Thoracic aorta (tissue), 2 donors: ENCODE results near the gene CHMP6. TPM values are rescaled to one million over a fixed set of nuclear protein-coding genes. Genes with fewer than 3 reads are reported as not detected.

Experiments used
- ATAC-seq: fragments of 150-250 bp; one replicate; pipeline ENCODE4 v1.8.0; 2017; ENCODE audit warnings: low read depth; ENCODE audit not compliant: insufficient number of reproducible peaks, low FRiP score
- DNase-seq: peaks from one replicate; pipeline ENCODE4 v3.0.0-alpha.2; 2020; ENCODE audit warnings: low spot score
- H3K27ac ChIP-seq, 2 donors: fragments of 200-600 bp; sonication (generic); 1 replicate in 1 of 2; 2 replicates in 1 of 2; pipeline ENCODE4 v1.5.1; 2016; ENCODE audit warnings: mild to moderate bottlenecking in 2 of 2, moderate library complexity in 2 of 2
- H3K27me3 ChIP-seq: fragments of 200-600 bp; sonication (generic); replicated peaks from 2 replicates; pipeline ENCODE4 v1.6.0; 2016; ENCODE audit warnings: mild to moderate bottlenecking; ENCODE audit not compliant: insufficient read depth
- H3K36me3 ChIP-seq: fragments of 200-600 bp; sonication (generic); one replicate; pipeline ENCODE4 v1.5.1; 2016
- H3K4me1 ChIP-seq, 2 donors: fragments of 200-600 bp; sonication (generic); 1 replicate in 1 of 2; 2 replicates in 1 of 2; pipeline versions ENCODE4 v1.5.1 to v1.6.0; 2016; ENCODE audit warnings: low read depth in 2 of 2, mild to moderate bottlenecking in 1 of 2; ENCODE audit not compliant: control insufficient read depth in 1 of 2
- H3K4me3 ChIP-seq: fragments of 200-600 bp; sonication (generic); 2 replicates; pipeline ENCODE4 v1.5.1; 2016; ENCODE audit warnings: mild to moderate bottlenecking
- H3K9me3 ChIP-seq: fragments of 200-600 bp; sonication (generic); 2 replicates; pipeline ENCODE4 v1.5.1; 2016
- total RNA-seq, 2 donors: library from RNA; depleted of rRNA; stranded (reverse); fragments of >200 nt; gene quantifications; one replicate each; pipeline versions ENCODE4 v1.1.0 to v1.2.3, GENCODE V29; 2016
- TF ChIP-seq, protein P1 (sequence below): fragments of 200-600 bp; sonication (generic); IDR thresholded peaks from one replicate; pipeline ENCODE4 v1.5.1; 2019; ENCODE audit warnings: antibody characterized with exemption

Gene CHMP6
- 10 to 100 TPM; 20.2 to 38.0 TPM for total RNA-seq

DNA sequence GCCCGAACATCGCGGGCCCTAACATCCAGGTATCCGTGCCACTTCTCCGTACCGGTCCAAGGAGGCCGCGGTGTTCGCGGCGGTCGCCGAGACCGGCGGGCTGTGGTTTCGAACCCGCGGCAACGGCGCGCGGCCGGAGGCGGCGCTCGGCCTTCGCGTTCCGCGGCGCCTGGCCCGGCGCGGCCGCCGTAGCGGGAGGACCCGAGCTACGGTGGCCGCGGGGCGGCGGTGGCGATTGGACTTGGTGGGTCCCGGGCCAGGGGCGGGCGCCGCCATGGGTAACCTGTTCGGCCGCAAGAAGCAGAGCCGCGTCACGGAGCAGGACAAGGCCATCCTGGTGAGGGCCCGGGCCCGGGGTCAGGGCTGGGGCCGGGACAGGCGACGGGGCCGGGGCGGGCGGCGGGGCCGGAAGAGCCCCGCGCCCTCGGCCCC lies at the start of gene CHMP6:
CHMP6 (plus strand) TSS at position 197 of the 432 bp plus-strand sequence; CDS start at position 275, 78 bp downstream.
- Histone ChIP-seq H3K27me3 (no peaks in the 10 kb centered on the region), H3K4me1 (peaks cover 16 to 56% of the 10 kb centered on the region in 2 donors), H3K9me3 (no peaks in the 10 kb centered on the region), H3K36me3 (peaks cover 16% of the 10 kb centered on the region), H3K27ac (no peak within 1 kb of the TSS), H3K4me3 (peak within 1 kb of the TSS; percentile 81)
- TF ChIP-seq, protein P1, sequence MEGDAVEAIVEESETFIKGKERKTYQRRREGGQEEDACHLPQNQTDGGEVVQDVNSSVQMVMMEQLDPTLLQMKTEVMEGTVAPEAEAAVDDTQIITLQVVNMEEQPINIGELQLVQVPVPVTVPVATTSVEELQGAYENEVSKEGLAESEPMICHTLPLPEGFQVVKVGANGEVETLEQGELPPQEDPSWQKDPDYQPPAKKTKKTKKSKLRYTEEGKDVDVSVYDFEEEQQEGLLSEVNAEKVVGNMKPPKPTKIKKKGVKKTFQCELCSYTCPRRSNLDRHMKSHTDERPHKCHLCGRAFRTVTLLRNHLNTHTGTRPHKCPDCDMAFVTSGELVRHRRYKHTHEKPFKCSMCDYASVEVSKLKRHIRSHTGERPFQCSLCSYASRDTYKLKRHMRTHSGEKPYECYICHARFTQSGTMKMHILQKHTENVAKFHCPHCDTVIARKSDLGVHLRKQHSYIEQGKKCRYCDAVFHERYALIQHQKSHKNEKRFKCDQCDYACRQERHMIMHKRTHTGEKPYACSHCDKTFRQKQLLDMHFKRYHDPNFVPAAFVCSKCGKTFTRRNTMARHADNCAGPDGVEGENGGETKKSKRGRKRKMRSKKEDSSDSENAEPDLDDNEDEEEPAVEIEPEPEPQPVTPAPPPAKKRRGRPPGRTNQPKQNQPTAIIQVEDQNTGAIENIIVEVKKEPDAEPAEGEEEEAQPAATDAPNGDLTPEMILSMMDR: no peak
- ATAC-seq: no peak
- no peak for DNase-seq

DNA sequence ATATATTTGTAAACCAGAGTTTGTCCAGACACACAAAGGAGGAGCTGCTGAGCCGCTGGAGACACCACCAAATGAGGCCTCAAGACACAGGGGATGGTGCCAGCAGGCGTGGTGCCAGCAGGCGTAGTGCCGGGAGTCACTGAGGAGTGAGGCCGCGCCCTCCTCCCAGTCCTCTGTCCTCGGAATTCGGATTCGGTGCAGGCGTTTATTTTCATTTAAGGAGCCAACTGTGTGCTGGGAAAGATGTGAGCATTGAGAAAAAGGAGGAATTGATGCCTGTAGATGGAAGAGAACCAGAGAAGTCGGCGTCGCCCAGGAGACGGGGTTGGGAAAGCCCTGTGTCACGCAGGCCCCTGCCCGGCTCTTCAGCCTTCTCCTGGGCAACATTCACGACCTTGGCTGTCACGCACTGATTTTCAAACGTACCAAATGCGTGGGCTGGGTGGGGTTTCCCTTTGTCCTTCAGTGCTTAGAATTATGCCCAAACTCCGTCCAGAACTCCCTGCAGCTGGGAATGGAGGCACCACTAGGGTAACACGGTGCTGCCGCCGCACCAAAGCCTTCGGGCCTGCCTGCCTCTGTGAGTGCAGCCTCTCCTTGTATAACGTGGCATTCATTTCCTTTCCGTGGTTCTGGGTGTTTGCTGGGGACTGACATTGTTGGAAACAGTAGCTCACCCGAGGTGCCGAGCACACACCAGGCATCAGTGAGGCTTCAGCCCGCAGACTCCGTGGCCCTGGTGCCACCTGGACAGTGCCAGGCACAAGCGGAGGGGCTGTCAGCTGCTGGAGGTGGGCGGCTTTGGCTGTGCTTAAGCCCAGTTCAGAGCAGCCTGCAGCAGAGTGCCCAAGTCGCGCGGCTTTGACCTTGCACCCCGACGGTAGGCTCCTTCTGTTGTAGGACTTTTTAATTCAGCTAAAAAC lies 49.0 kb upstream of the CHMP6 start:
- Histone ChIP-seq H3K27me3 (no peaks in the 10 kb centered on the region), H3K9me3 (no peaks in the 10 kb centered on the region), H3K27ac (peak overlapping the region; percentile 73 to 75), H3K36me3 (peaks cover 7% of the 10 kb centered on the region), H3K4me1 (peaks cover 16 to 19% of the 10 kb centered on the region in 2 donors), H3K4me3 (peak overlapping the region; percentile 44)
- DNase-seq: peak; percentile 77
- peak; percentile 54 for ATAC-seq
- TF ChIP-seq, protein P1: no peak

- no peak overlapping the region for H3K4me3 ChIP-seq
- ATAC-seq (no peak), DNase-seq (no peak)
- TF ChIP-seq, protein P1: no peak
- peaks cover 13 to 22% of the 10 kb centered on the region in 2 donors for H3K4me1 ChIP-seq
- no peaks in the 10 kb centered on the region for H3K9me3 ChIP-seq
- H3K36me3 ChIP-seq: peaks cover 7% of the 10 kb centered on the region
- peak overlapping the region; percentile 73 to 75 for H3K27ac ChIP-seq
- no peaks in the 10 kb centered on the region for H3K27me3 ChIP-seq
Observed at GRCh38 chr17:80943346-80944145, 48.1 kb upstream of the CHMP6 start.

DNA sequence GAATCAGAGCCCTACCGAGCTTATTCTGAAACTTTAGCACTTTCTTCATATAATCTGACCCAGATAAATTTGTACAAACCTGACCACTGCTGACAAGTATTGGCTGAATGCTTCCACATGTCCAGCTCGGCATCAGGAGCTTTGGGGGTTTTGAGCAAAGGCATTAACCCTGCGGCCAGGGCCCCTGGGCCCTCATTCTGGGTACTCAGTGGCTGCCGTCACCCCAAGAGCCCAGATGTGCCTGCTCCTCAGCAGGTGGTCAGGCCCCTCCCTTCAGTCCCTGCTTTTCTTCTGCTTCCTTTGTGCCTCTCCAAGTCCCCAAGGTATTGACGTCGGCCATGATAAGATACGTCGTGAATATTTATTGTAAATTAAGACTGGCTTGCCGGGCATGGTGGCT lies 47.3 kb upstream of the CHMP6 start:
- ATAC-seq: no peak
- Histone ChIP-seq H3K4me1 (peaks cover 16 to 30% of the 10 kb centered on the region in 2 donors), H3K36me3 (peaks cover 7% of the 10 kb centered on the region), H3K9me3 (no peaks in the 10 kb centered on the region), H3K27me3 (no peaks in the 10 kb centered on the region), H3K4me3 (no peak overlapping the region), H3K27ac (no peak overlapping the region)
- DNase-seq: no peak
- TF ChIP-seq, protein P1: no peak

GRCh38 chr17:80945736-80946135 lies 45.9 kb upstream of the CHMP6 start:
- peaks cover 12% of the 10 kb centered on the region for H3K36me3 ChIP-seq
- TF ChIP-seq, protein P1: no peak
- no peak overlapping the region for H3K4me3 ChIP-seq
- DNase-seq (no peak), ATAC-seq (no peak)
- H3K9me3 ChIP-seq: no peaks in the 10 kb centered on the region
- no peaks in the 10 kb centered on the region for H3K27me3 ChIP-seq
- no peak overlapping the region for H3K27ac ChIP-seq
- peaks cover 16 to 40% of the 10 kb centered on the region in 2 donors for H3K4me1 ChIP-seq
